CD4-positive, alpha-beta T cell treated with Interleukin-12 subunit alpha and Interleukin-12 subunit beta, for 1 hour (primary cell): ENCODE measurements around the gene EPHB1.
"Not testable (repeated sequence)": the region's sequence is repeated elsewhere in the genome, so short reads cannot be mapped to it uniquely, and the experiment has no call there.

Source experiments
- DNase-seq: peaks from one replicate; pipeline ENCODE4 v3.0.0-alpha.2; 2020

EPHB1 gene

DNA sequence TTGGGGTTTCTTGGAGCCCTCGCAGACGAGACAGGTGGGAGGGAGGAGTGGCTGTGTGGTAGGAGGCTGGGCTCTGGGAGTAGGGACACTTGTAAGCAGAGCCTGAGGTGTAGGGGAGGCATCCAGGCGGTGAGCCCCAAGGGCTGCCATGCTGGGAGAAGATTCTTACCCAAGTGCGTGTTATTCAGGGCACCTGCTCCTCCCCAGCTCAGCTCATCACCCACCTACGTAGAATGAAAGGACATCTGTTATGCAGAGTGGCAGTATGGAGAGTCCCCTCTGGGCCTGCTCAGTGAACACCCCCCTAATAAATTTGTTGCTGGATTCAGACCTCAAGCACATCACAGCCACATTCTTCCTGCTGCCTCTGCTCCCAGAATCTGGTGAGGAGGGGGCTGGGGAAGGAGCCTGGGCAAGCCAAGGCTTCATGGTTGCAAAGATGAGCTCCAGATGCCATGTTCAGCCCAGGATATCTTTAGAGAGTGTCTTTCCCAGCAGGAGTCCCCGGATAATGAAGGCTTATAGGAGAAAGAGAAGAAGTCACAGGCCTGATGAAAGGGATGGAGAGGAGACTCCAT is 261.8 kb downstream of the EPHB1 start:
- no peak for DNase-seq

DNA sequence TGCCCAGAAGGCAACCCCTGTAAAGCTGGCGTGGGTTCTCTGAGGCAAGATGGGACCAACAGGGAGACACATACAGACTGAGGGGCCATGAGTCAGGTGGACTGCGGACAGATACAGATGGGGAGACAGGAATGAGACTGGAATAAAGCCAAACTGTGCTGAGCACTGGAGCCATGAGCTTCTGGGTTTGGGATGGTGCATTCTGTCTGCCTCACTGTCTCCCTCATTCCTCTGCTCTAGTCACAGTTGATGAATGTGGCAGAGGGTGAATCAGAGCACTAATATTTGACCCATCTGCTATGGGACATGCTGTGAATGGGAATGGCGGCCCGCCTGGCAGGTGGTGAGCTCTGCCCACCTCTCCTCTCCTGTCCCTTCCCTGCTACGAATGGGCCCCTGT is 262.9 kb downstream of the EPHB1 start:
- DNase-seq = no peak

DNA sequence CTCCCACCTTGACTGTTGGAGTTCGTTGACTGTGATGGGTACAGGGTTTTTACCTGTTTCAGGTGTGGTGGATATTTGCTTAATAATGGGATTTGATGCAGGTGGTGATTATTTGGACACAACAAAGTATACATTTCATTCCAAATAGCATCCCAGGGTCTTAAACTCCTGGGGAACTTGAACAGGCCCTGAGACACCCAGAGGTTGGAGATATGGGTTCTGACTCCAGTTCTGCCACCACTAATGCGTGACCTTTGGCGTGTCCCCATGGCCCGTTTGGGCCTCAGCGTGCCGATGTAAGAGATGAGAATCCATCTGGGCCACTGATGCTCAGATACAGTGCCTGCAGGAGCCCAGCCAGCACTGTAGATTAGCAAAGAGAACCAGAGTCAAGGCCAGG is 264.5 kb downstream of the EPHB1 start:
- no peak for DNase-seq

DNA sequence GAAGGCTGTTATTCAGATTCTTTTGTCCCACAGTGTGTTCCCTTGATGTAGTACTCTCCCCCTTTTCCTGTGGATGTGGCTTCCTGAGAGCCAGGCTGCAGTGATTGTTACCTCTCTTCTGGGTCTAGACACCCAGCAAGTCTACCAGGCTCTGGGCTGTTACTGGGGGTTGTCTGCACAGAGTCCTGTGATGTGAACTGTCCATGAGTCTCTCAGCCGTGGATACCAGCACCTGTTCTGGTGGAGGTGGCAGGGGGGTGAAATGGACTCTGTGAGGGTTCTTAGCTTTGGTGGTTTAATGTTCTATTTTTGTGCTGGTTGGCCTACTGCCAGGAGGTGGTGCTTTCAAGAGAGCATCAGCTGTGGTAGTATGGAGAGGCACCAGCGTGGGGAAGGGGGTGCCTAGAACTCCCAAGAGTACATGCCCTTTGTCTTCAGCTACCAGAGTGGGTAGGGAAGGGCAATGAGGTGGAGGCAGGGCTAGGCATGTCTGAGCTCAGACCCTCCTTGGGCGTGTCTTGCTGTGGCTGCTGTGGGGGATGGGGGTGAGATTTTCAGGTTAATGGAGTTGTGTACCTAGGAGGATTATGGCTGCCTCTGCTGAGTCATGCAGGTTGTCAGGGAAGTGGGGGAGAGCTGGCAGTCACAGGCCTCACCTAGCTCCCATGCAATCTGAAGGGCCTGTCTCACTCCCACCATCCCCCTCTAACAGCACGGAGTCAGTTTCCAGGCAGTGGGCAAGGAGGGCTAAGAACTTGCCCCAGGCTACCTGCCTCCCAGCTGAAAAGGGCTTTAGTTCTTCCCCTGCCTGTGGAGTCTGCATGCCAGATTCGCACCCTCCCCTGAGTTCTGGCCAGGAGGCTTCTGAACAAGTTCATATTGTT is 272.0 kb downstream of the EPHB1 start:
- DNase-seq = not testable (repeated sequence)

DNA sequence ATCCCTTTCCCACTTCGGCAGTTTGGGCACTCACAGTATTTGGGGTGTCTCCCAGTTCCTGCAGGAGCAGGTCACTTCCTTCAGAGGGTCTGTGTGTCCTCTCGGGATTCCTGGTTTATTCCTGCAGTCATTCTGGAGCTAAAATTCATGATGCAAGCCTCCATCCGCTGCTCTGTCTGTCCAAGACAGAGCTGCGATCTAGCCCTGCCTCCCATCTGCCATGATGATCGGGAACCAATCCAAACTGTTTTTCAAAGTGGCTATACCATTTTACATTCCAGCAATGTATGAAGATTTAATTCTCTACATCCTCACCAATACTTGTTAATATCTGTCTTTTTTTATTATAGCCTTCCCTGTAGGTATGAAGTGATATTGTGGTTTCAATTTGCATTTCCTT is 273.0 kb downstream of the EPHB1 start:
- no peak for DNase-seq

DNA sequence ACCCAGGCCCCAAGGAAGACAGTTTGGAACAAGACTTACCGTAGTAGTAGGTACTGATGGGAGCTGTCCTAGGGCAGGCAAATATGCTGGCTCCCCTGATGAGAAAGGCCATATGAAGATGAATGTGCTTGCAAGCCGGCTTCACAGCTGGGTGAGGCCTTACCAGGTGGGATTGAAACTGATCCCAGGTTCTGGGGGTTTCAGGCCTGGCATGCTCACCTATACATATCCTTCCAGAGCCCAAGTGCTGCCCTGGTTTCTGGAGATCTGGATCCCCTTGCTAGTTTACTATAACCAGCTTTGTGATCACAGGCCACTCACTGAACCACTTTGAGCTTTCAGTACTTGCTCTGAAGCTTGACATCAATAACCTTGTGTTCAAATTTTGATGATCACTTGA is 274.3 kb downstream of the EPHB1 start:
- DNase-seq = no peak

DNA sequence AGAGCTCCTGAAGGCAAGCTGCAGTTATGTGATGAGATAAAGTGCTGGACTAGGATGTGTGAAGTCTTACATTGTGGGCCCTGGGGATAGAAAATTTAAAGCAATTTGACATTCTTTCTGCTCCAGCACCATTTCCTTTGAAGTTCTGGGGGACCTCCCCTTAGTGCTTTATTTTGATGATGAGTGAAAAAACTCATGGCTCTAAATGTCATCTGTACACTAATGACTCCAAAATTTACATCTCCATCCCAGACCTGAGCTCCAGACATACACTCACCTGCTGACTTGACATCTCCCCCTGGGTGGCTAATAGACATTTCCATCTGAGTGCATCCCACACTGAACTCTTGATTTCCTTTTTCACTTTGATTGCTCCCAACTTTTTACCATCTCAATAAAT is 276.4 kb downstream of the EPHB1 start:
- no peak for DNase-seq

DNA sequence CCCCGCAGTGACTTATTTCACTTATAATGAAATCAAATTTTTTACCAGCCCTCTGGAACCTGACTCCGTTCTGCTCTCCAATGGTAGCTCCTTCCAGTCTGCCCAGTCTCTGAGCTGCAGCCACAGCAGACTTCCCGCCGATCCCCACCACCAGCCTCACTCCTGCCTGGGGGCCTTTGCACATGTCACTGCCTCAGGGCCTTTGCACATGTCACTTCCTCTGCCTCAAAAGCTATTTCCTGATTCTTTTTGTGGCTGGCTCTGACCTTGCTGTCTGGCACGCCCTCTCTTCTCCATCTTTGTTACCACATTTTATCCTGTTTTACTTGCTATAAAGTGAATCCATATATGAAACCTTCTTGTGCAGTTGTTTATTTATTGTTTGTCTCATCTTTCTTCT is 277.4 kb downstream of the EPHB1 start:
- DNase-seq = no peak

DNA sequence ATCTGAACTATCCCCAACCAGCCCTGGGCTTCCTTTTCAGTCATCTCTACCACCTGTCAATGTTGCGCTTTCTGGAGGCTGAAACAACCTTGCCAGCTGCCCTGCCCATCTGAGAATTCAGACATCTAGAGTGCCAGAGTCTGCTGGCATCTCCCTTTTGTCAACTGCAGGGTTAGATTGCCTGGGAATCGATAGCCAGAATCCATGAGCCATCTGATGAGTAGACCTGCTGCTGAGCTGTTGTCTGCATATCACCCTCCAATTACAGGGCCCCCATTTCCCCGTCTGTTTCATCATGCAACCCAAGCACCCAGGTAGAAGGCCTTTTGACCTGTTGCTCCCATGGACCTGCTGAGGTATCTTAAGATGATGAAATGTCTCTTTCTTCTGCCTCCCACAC is 280.1 kb downstream of the EPHB1 start:
- no peak for DNase-seq

DNA sequence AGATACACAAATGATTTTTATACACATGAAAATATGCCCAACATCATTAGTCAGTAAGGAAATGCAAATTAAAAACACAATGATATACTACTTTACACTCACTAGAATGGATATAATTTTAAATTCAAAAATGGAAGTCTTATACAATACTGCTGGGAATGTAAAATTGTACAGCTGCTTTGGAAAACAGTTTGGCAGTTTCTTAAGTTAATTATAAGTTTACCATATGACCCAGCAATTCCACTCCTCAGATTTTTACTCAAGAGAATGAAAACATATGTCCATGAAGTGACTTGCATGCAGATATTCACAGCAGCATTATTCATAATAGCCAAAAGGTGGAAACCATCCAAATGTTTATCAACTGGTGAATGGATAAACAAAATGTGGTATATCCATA is 281.3 kb downstream of the EPHB1 start:
- DNase-seq = no peak

DNA sequence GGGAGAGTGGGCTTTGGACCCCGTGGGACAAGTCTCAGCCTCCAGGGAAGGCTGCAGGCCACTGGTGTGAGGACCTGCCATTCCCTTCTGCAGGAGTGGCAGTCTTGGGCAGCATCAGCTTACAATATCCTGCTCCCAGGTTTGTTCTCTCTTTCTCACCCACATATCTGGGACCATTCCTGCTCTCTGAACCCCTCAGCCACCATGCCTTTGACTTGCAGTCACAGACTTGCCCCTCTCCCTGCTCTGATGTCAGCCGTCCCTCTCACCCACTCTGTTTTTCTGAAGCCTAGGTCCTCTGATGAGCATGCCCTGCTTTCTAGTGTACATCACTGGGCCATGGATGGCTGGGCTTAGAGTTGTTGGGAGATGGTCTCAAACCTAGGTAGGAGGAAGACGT is 282.1 kb downstream of the EPHB1 start:
- no peak for DNase-seq

DNA sequence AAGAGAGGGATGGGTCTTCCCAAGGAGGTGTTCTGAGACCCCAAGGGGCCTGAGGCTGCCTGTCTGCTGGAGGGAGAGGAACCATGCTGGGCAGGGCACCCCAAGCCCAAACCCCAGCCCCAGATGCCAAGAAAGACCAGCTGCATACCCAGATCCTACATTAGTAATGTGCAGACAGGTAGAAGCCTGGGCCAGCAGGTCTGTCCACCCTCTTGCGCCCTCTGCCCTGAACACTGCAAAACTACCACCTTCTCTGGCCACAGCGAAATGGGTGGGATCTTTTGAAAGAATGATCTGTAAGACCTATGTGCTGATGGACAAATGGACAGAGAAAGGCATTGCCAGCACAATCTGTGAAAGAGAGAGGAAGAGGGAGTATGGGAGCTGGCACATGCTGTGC is 283.2 kb downstream of the EPHB1 start:
- no peak for DNase-seq

DNA sequence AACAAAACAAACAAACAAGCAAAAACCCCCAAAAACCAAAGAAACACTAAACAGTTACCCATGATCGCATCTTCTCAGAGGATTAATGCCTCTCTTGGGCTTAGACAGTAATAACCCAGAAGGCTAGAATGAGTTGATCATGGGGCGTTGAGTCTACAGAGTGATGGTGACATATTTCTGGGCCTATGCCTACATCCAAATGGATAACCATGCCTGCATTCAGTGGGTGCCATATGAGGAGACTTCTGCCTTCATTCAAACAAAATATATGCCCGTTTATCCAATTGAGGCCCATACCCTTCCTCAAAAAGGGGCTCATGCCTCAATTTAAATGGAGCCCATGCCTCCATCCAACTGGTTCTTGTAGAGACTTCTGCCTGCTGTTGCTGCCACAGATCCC is 284.0 kb downstream of the EPHB1 start:
- DNase-seq = no peak

DNA sequence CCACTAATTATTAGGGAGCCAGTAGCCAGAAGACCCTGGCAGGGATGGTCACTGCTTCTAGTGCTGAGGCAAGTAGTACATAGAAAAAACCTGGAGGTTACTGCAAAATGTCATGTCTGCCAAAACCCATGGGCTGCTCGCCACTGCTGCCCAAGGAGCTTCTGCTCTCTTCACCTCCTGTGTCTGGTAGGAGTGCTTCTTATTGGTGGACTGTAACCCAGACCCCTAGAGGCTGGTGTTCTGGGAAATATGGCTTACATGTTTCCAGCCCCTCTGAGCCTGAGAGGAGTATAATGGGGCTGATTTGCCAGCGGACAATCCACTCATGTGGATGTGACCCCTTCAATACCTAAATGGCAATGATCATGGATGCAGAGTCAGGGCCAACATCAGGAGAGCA is 286.4 kb downstream of the EPHB1 start:
- DNase-seq = no peak

DNA sequence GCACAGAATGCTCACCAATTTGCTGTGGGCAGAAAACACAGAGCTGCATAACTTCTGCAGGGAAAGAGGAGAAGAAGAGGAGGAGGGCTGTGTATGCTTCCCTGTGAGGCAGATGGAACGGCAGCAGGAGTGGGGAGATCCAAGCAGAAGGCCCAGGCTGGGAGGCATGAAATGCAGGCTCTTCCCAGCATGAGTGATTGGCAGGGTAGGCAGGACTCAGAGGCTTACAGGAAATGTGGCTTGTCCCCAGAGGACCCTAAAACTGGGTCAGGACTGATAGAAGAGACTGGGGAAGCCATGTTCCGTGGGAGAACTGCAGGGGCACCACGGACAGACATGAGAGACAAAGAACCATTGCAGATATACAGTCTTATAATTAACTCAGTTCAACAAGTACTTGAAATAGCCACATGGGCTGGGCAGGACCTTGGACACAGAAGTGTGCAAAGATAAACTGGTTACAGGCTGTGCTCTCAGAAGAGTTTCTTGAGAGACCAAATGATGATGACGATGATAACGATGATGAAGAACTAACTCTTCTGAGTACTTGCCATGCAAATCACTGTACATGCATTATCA is 286.9 kb downstream of the EPHB1 start:
- no peak for DNase-seq

DNA sequence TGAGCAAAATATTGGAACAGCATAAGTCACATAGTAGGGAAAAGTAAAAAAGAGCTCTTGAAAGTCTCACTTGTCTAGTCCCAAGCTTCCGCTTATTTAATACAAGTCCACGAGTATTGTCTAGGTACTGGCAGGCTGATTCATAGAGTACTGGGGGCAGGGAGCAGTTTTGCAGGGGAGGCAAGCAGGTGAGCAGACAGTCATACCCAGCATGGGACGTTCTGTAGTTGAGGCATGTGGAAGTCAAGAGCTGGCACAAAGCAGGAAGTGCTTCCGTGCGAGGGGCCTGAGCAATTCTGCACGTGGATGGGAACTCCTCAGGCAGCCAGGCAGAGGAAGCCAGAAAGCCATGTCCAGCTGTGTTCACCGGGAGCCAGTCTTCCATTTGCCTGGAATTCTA is 287.6 kb downstream of the EPHB1 start:
- no peak for DNase-seq

DNA sequence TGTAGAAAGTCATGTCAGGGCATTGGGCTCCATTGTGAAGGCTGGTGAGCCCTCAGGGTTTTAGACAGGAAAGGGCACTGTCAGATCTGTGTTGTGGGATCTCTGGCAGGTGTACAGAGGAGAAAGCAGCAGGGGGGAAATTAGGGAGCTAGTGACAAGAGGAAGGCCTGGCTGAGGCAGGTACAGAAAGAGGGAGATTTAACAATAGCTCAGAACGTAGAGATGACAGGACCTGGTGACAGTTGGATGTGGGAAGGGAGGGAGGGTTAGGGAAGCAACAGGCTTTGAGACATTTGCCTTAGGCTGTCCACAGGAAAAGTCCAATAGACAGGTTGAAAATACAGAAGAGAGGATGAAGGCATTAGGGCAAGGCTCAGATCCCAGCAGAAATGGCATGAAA is 288.1 kb downstream of the EPHB1 start:
- no peak for DNase-seq

DNA sequence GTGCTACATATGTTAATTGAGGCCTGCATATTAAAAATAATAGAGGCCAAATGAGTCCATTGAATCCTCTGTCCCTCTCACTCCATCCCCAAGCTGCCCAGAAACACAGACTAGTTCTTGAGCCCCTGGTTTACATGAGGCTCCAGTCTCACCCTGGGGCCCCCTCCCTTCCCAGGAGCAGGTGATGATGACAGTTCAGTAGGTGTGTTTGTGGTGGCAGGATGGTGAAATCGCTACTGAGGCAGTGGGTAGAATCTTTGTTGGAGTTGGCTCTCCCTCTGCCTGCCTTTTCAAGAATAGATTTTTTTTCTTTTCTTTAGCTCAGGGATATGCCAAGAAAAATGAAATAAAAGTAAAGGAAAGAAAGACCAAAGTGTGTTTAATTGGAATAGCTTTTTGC is 288.7 kb downstream of the EPHB1 start:
- DNase-seq = no peak

DNA sequence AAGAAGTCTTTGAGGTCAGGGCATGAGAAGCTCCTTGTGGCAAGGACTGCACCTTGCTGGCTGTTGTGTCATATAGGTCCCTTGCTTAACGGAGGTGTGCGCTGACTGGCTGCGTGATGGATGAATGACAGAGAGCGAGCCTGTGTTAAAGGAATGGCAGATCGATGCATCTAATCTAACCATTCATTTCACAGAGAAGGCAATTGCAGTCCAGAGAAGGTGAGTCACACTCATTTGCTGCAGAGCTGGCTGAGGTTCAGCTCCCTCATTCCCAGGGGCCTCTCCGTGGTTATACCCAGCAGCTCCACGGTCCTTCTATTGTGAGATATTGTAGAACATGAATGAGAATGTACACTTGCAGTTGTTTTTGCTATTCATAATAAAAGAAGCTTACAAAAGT is 289.3 kb downstream of the EPHB1 start:
- no peak for DNase-seq

DNA sequence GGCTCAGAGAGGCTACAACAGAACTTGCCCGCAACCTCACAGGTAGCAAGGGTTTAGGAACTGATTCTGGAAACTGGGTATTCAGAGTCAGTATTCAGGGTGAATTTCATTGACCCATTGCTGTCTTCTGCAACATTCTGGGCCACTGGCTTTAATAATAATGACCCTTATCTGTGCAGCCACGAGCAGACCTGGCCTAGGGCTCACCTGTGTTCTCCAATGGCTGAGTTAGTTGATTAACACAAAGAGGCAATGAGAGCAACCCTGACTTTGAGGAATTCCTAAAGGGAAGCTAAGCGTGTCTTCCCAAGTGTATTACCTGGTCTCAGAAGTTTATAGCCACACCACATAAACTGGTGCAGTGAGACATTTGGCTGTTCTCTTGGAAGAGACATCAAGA is 289.9 kb downstream of the EPHB1 start:
- DNase-seq = no peak

DNA sequence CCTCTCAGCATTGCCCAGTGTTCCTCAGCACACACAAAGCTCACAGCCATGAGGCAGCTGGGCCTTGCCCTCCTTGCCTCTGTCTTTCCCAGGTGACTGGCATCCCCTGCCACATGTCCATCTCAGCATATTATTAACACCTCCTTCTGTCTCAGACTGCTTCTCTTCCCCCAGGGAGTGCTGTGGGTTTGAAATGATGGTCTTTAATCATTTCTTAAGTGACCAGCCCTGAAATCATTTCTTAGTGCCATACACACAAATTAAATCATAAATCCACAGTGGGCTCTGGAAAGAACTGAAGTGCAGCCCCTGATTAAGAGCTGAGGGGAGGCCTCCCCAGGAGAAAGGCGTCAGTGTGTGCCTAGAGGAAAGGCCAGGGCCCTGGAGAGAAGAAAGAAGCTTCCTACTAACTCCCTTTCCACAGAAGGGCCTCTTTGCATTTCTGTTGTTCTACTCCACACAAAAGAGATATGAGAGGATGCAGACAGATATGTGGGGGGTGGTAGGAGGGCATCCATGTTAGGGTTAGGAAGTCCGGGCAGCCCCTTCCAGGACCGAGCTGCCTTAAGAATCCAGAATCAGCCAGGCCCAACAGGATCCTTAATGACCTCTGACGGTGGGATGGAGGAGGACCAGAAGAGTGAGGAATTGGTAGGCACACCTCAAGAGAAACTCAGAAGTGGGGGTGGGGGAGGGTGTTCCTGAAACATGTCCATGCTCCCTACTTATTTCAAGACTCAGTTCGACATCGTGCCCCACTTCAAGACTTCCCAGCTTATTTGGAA is 290.8 kb downstream of the EPHB1 start:
- DNase-seq = no peak

DNA sequence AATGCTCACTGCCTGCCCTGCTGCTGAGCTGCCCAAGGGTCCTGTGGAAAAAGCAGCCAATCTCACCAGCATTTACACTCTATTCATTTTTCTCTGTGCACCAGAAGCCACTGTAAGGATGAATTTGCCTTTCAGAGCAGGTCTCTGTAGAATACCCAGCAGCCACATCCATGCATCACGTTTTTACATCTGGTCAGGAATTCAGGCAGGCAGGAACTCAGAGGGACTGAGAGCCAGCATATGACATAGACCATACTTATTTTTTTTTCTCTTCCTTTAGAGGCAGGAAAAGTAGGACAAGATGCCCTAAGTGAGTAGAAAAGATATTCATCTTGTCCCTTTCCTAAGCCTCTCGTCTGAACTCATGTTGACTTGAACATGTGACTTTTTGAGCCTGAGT is 292.7 kb downstream of the EPHB1 start:
- DNase-seq = no peak

DNA sequence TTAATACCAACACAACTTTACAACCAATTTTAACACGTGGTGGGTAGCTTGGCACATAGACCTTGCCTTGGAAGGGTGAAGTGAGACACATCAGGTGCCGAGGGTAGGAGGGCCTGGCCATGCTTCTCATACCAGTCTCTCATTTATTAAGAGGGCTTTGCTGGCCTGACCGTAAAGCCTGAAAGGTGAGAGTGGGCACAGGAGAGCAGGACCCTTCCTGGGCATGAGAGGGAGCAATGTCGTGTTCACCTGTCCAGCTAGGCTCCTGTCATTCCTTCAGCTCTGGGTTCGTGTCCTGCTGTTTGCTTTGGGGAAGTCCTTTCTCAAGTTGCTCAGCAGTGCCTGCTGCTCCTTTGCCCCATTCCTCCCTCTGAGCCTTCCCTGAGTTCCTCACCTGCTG is 294.4 kb downstream of the EPHB1 start:
- no peak for DNase-seq
